ENCODE results near the gene MRPS2.
"Not testable (repeated sequence)": the region's sequence is repeated elsewhere in the genome, so short reads cannot be mapped to it uniquely, and the experiment has no call there.

MRPS2 gene

DNA sequence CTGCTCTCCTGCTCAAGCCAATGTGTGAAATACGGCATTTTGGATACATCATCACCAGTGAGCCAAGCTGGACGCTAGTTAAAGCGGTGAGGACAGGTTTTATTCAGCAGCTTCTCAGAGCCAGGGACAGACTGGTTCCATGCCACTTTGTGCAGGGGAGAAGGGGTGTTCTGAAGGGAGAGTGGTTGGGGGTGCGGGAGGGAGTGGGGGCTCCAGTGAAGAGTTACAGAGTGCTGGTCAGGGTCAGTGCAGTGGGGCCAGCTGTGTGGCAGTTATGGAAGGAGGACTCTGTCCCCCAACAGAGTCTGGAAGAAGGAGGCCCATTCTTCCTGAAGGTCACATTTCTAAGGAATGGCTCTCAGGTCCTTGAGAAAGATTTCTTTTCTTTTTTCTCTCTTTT, 34.3 kb downstream of the MRPS2 start:
- DNase-seq: not testable (repeated sequence)

DNA sequence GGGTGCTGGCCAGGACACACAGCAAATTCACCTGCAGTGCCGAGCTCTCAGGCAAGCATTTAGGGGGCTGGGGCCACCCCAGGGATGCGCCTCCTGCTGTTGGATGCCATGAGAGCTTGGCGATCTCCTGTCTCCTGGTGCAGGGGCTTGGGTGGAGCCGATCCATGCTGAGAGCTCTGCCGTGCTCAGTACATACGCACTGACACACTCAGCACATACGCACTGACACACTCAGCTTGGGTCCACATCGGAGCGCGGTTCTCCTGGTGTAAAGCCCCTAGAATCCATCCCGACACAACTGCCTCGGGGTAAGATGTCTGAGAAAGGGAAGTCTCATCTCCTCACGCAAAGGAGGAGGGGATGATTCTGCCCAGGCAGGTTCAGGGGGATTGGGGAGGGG, 35.1 kb downstream of the MRPS2 start:
- not testable (repeated sequence) for DNase-seq

DNA sequence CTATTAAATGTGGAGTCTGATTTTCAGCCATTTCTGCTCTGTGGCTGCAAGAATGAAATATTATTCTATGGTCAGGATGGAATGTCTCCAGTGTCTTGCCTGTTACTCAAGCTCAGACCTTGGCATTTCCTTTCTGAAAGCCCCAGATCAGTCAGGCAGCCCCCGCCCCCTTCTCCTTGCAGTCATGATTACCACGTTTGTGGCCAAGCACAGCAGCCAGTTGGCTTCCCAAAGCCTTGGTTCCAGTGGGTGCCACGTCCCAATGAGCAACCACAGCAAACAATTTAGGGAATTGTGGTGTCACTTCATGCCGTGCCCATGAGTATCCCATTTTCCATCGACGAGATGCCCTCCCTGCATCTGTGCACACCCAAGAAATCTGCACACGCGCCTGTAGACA, 35.7 kb downstream of the MRPS2 start:
- DNase-seq: no peak

DNA sequence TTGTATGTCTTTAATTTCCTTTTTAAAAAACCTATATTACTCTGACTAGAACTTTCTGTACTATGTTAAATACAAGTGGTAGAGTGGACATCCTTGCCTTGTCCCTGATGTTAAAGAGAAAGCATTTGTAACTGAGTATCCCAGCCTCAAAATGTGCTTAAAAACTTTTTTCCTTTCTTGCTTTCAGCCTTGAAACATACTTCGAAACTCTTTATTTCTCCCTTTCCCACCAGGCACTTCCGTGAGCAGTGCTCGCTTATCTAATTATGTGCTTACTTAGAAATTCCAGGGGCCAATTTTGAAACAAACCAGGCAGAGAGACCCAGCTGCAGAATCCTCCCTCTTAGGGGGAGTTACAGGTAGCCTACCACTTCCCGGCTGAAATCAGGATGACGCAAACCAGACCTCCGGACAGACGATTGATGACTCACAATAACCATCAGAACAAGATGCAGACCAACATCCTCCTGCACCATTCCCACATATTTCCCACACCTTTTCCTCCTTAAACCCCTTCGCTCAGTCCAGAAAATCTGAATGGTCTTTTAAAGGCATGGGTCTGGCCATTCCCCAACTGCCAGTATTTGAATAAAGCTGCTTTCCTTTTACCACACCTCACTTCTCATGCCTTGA, 42.9 kb downstream of the MRPS2 start:
- not testable (repeated sequence) for DNase-seq

DNA sequence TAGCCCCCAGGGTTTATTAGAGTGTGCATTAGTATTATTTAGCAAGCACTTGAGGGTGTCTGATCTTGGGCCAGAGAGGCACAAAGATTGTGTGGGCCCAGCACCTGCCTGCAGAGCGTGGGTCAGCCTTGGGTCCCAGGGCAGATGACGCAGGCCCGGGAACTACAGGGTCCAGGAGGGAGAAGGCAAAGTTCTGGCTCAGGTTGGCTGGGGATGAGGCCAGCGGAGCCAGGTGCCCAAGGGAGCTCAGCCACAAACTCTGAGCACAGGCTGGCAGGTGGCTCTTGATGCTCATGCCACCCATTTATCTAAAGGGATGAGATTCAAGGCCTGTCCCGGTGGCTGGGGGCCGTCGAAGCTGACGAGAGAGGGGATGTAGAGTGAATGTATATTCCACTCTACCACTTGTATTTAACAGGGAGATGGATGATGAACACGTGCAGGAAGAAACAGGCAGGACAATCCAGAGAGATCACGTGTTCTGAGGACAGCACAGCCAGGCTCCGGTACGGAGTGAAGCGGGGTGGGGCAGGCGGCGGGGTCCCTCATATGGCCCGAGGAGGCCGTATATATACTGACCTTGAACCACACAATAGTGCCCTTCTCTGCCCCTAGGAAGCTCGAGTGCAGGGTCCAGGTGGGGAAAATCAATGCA, 44.6 kb downstream of the MRPS2 start:
- no peak for DNase-seq

DNA sequence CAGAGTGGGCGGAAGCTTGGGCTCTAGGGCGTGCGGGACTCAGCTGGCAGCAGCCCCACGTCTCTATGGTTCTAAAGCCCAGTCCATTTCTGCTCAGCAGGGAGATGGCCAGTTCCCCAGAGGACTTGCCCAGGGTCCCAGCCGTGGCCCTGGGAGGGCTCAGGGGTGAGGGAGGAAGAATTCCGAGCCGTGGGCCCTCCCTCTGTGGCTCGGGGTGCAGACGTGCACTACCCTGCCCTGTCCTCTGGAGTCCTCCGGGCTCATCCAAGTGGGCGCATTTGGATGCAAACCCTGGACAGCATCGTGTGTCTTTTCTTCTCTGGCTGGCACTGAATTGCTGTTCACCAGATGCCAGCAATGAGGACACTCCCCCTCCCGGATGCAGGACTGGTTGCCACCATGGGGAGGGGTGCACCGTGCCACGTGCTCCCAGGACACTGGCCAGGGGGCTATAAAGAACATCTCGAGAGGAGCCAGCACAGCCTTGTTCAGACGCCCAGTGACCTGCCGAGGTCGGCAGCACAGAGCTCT, 45.2 kb downstream of the MRPS2 start, which contains the start of gene OBP2A:
Gene OBP2A (plus strand): TSS at position 481 of the 531 bp plus-strand sequence. CDS start 55 bp downstream, outside the sequence.
- DNase-seq: not testable (repeated sequence)

DNA sequence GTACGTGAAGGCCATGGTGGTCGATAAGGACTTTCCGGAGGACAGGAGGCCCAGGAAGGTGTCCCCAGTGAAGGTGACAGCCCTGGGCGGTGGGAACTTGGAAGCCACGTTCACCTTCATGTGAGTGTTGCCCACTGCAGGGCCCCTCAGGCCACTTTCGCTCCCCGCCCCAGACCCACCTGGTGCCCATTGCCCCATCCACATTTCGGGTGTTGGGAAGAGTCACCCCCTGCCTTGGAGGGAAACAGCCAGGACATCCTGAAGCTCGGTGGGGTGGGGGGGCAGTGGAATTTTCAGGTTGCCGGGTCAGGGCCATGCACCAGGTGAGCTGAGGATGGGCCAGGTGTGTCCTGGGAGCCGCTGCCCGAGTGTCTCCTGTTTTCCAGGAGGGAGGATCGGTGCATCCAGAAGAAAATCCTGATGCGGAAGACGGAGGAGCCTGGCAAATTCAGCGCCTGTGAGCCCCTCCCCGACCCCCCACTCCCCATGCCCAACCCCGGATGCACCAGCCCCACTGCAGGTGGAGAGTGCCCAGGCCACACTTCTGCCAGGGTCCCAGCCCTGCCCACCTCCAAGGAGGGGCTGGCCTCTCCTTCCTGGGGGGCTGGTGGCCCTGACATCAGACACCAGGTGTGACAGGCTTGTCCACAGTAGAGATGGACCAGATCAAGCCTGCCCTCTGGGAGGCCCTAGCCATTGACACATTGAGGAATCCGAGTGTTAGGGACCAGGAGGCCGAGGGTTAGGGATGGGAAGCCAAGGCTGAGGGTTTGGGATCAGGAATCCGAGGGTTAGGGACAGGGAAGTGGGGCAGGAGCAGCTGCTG, 46.5 kb downstream of the MRPS2 start:
- DNase-seq: not testable (repeated sequence)

DNA sequence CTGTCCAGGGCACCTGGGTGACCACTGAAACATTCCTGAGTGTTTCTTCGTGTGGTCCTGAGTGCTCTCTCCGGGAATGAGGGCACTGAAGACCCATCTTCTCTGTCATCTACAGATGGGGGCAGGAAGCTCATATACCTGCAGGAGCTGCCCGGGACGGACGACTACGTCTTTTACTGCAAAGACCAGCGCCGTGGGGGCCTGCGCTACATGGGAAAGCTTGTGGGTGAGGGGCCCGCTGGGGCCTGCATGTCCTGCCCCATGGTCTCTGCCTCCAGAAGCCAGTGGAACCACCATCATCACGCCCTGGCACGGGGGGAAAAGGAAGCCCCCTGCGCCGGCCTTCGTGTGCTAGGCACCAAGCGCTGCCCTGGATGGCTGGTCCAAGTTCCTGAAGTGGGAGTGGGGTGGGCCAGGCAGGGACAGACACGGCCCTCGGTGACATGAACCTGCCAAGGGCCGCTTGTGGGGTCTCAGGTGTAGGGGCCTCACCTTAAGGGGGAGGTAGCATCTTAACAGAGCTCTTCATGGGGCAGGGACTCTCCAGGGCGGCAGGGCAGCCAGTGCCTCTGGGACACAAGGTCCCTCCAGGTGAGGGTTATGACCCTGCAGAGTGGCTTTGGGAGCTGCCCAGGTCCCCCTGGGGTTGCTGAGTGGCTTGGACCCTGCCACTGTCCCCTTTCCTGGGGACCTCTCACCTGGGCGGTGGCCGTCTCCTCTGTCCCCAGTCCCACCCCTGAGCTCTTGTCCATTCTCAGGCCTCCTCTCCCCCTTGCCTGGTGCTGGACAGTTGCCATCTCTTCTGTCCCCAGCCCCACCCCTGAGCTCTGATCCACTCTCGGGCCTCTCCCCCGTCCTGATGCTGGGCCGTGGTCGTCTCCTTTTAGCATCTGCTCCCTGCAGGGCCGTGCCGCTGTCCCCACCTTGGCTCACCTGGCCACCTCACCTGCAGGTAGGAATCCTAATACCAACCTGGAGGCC, 47.6 kb downstream of the MRPS2 start:
- no peak for DNase-seq

DNA sequence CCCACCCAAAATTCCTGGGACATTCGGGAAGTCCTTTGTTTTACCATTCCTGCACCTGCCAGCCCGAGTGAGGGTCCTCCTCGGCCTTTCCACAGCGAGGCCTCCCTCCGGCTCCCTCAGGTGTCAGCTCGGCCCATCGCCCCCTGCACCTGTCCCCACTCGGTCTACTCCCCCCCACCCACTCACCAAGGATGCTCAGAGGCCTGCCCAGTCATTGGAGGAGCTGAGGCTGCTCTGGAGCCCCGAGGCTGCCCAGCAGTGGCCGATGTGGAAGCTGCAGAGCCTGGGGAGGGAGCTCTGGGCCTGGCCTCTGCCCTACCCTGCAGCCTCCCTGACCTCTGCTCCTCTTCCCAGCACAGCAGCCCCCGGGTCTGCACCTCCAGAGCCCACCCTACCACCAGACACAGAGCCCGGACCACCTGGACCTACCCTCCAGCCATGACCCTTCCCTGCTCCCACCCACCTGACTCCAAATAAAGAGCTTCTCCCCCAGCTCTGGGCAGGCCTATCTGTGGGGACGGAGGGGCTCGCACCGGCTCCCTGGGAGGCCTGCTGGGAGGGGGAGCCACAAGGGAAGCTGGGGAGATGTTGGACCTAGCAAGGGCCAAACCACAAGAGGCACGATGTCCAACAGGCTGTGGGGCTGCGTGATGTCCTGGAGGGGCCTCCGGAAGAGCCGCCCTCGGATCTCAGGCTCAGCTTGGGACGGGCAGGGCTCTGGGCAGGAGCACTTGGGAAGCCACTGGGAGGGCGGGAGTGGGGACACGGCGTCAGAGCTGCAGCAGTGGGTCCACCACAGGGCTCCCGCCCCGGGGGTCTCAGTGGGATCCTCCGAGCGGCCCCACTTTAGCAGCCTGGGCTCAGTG, 49.2 kb downstream of the MRPS2 start:
- DNase-seq: not testable (repeated sequence)

DNA sequence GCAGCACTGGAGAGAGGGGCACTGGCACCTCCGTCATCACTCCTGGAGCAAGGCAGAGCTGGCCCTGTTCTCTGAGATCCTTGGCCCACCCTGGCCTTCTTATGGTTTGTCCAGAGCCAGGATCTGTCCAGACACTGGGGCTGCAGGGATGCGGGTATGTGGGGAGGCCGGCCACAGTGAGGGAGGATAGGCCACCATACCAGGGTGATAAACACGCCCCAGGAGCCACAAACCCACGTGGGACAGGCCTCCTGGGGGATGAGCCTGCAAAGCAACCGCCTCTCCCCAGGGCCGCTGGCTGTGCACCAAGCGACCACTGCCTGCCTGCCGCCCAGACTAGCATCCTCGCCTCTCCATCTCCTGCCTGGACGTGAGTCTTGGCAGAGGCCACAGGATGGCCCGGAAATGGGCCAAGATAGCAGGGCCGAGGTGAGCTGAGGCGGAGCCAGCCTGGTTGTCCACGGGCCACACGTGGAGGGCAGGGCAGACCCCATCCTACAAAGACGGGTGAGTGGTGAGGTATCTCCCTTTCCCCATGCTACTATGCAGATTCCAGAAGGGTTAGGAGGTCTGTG, 49.9 kb downstream of the MRPS2 start:
- no peak for DNase-seq

DNA sequence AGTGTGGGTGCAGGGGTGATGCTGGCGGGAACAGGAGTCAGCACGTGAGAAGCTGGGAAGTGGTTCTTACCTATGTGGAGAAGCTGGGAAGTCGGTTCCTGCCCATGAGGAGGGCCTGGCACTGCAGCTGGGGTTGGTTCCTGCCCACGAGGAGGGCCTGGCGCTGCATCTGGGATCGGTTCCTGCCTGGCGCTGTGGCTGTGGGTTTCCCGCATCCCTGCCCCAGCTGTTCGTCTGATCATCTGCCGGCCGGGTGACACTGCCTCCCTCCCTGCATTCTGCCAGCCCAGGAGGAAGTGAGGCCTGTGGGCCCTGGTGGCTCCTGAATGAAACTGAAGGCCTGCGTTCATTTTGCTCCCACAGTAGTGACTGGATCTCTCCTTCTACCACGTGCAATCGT, 50.5 kb downstream of the MRPS2 start:
- no peak for DNase-seq

DNA sequence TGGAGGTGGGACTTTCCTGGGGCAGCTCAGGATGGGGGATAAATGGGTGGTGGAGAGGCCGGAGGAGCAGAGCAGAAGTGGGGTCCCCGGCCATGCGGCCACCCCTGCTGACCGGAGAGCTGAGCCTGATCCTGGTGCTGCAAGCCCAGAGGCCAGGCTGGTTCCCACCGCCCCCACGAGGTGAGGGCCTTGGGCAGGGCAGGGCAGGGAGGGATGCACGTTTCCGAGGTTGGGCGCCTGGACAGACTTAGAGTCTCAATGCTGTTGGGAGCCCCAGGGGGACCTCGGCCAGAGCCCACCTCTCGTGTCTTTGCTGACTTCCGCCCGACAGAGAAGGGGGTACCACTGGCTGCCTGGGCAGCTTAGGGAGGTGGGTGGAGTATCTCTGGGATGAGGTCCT, 51.0 kb downstream of the MRPS2 start:
- DNase-seq: no peak

DNA sequence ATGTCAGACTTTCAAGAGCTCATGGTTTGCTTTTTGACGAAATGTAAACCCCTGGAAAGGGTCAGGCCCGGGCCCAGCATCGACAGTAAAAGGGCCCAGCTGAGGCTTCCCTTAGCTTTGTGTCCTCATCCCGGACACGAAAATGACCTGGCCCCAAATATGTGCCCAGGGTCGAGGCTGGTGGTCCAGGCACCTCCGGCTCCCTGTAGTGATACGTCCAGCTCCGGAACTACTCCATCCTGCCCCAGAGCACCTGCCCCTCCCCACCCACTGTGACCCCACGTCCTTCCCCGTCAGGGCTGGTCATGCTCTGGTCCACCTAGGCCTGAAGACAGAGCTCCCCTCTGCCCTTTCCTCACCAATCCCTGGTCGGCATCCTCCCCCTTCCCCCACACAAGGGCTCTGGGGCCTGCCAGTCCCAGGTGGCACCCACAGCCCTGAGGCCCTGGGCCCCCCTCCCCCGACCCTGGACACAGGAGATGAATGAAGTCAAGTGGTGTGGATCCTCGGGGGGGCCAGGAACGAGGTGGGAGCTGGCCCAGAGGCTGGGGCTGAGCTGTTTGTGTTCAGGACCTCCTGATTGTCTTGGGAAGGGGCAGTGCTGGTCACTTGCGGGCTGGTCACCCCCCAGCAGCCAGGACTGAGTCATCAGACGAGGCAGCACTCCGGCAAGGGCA, 51.7 kb downstream of the MRPS2 start:
- DNase-seq: no peak

DNA sequence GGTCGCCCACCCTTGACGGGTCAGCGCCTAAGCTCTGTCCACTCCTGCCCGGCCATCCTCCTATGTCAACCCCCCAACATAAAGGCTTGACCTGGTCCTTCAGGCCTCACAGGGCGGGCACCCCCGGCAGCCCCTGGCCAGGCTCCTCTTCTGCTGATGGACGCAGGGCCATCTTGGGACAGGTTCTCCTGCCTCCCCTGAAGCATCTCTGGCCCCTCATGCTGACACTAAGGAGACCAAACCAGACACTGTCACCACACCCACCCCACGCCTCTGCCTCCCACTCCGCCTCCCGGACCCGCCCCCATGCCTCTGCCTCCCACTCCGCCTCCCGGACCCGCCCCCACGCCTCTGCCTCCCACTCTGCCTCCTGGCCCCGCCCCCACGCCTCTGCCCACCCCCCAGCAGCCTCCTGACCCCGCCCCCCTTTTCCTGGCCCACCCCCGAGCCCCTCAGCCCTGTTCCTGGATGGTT, 52.3 kb downstream of the MRPS2 start:
- DNase-seq: no peak

All from activated naive CD4-positive, alpha-beta T cell treated with anti-CD3 and anti-CD28 coated beads, Interleukin-2, amount 50 U/mL, for 16 hours (primary cell).